GM18909 (cell line): ENCODE measurements around the gene NEDD4L.
"Not testable (repeated sequence)": the region's sequence is repeated elsewhere in the genome, so short reads cannot be mapped to it uniquely, and the experiment has no call there.

Experiments
- ATAC-seq: cut with Tn5 transposase; IDR thresholded peaks from one replicate; pipeline ENCODE4 v1.9.1; 2021; ENCODE audit warnings: mild to moderate bottlenecking; ENCODE audit not compliant: unreplicated experiment, poor library complexity

The NEDD4L gene

GRCh38 chr18:58379443-58379842, 335.4 kb downstream of the NEDD4L start:
- no peak for ATAC-seq

GRCh38 chr18:58380113-58380512, 336.1 kb downstream of the NEDD4L start:
- ATAC-seq: not testable (repeated sequence)

- no peak for ATAC-seq
Observed at GRCh38 chr18:58381676-58382411, 337.8 kb downstream of the NEDD4L start.

- ATAC-seq: no peak
Observed at GRCh38 chr18:58382446-58382845, 338.4 kb downstream of the NEDD4L start.

- no peak for ATAC-seq
Observed at GRCh38 chr18:58385472-58385871, 341.4 kb downstream of the NEDD4L start.

GRCh38 chr18:58386780-58387179, 342.8 kb downstream of the NEDD4L start:
- no peak for ATAC-seq

GRCh38 chr18:58387716-58388115, 343.7 kb downstream of the NEDD4L start:
- no peak for ATAC-seq

- no peak for ATAC-seq
Observed at GRCh38 chr18:58388736-58389135, 344.7 kb downstream of the NEDD4L start.

GRCh38 chr18:58389745-58390144, 345.7 kb downstream of the NEDD4L start:
- ATAC-seq: no peak

- no peak for ATAC-seq
Observed at GRCh38 chr18:58390399-58390798, 346.4 kb downstream of the NEDD4L start.

GRCh38 chr18:58391231-58391825, 347.3 kb downstream of the NEDD4L start:
- no peak for ATAC-seq

GRCh38 chr18:58391932-58392323, 347.9 kb downstream of the NEDD4L start:
- ATAC-seq: no peak

GRCh38 chr18:58392324-58393000, 348.4 kb downstream of the NEDD4L start:
- no peak for ATAC-seq

GRCh38 chr18:58393295-58393694, 349.3 kb downstream of the NEDD4L start:
- no peak for ATAC-seq

- ATAC-seq: no peak
Observed at GRCh38 chr18:58394046-58394445, 350.0 kb downstream of the NEDD4L start.

- ATAC-seq: no peak
Observed at GRCh38 chr18:58394602-58395425, 350.8 kb downstream of the NEDD4L start.

GRCh38 chr18:58396144-58396543, 352.1 kb downstream of the NEDD4L start:
- ATAC-seq: no peak

GRCh38 chr18:58396966-58397365, 352.9 kb downstream of the NEDD4L start:
- no peak for ATAC-seq

- ATAC-seq: no peak
Observed at GRCh38 chr18:58397385-58398132, 353.5 kb downstream of the NEDD4L start.
